ENCODE measurements around the gene SELENOH. TPM values are rescaled to one million over a fixed set of nuclear protein-coding genes. Genes with fewer than 3 reads are reported as not detected.
A peak's percentile ranks its signal among the peaks of the same experiment; 100 is the strongest.
"Not testable (repeated sequence)": the region's sequence is repeated elsewhere in the genome, so short reads cannot be mapped to it uniquely, and the experiment has no call there.

The SELENOH gene
- total RNA-seq, 2 donors from 2014 or later, result 73.9 to 78.0 TPM

GRCh38 chr11:57704932-57705331 lies 36.4 kb upstream of the SELENOH start:
- no peaks in the 10 kb centered on the region for H3K9me3 ChIP-seq
- no peak overlapping the region for H3K27ac ChIP-seq
- H3K4me3 ChIP-seq, result no peak overlapping the region
- H3K4me1 ChIP-seq (ENCODE audit: control insufficient read depth in 1 of 2, low read depth in 2 of 2), result peaks cover 10 to 11% of the 10 kb centered on the region in 2 donors
- no peak for TF ChIP-seq CTCF (IDR thresholded peaks at IDR 0.05)
- no peaks in the 10 kb centered on the region for H3K27me3 ChIP-seq (replicated peaks; ENCODE audit: insufficient read depth)
- DNase-seq (ENCODE audit: low spot score), result no peak
- no peak for ATAC-seq (ENCODE audit: insufficient number of reproducible peaks, low FRiP score, low read depth)
- peaks cover 26% of the 10 kb centered on the region for H3K36me3 ChIP-seq

GRCh38 chr11:57705432-57705831 lies 35.9 kb upstream of the SELENOH start:
- not testable (repeated sequence) for DNase-seq (ENCODE audit: low spot score); H3K27me3 ChIP-seq (replicated peaks; ENCODE audit: insufficient read depth); ATAC-seq (ENCODE audit: insufficient number of reproducible peaks, low FRiP score, low read depth); H3K27ac ChIP-seq; H3K9me3 ChIP-seq; H3K4me3 ChIP-seq
- H3K4me1 ChIP-seq (ENCODE audit: control insufficient read depth in 1 of 2, low read depth in 2 of 2), result peaks cover 10 to 12% of the 10 kb centered on the region in 2 donors
- H3K36me3 ChIP-seq, result peaks cover 23% of the 10 kb centered on the region

GRCh38 chr11:57709802-57710367 lies 31.4 kb upstream of the SELENOH start:
- H3K4me1 ChIP-seq (ENCODE audit: control insufficient read depth in 1 of 2, low read depth in 2 of 2), result peaks cover 16 to 32% of the 10 kb centered on the region in 2 donors
- DNase-seq (ENCODE audit: low spot score), result no peak
- no peaks in the 10 kb centered on the region for H3K9me3 ChIP-seq
- no peak overlapping the region for H3K4me3 ChIP-seq
- no peak overlapping the region for H3K27ac ChIP-seq
- no peak for TF ChIP-seq CTCF (IDR thresholded peaks at IDR 0.05)
- no peak for ATAC-seq (ENCODE audit: insufficient number of reproducible peaks, low FRiP score, low read depth)
- H3K27me3 ChIP-seq (replicated peaks; ENCODE audit: insufficient read depth), result no peaks in the 10 kb centered on the region
- no peaks in the 10 kb centered on the region for H3K36me3 ChIP-seq

GRCh38 chr11:57711414-57712255 lies 29.7 kb upstream of the SELENOH start, which contains the start of gene MED19:
Gene MED19, minus strand, starts transcription at chr11:57712215. Its CDS starts 36 bp downstream, at chr11:57712179.
- no peaks in the 10 kb centered on the region for H3K27me3 ChIP-seq (replicated peaks; ENCODE audit: insufficient read depth)
- H3K27ac ChIP-seq, result peak within 1 kb of the TSS; percentile 88 to 96
- ATAC-seq (ENCODE audit: insufficient number of reproducible peaks, low FRiP score, low read depth) (peak; percentile 21), DNase-seq (ENCODE audit: low spot score) (peak; percentile 15)
- H3K4me3 ChIP-seq, result peak within 1 kb of the TSS; percentile 95
- no peaks in the 10 kb centered on the region for H3K9me3 ChIP-seq
- no peaks in the 10 kb centered on the region for H3K36me3 ChIP-seq
- TF ChIP-seq CTCF (IDR thresholded peaks at IDR 0.05), result no peak
- H3K4me1 ChIP-seq (ENCODE audit: control insufficient read depth in 1 of 2, low read depth in 2 of 2), result peaks cover 16 to 33% of the 10 kb centered on the region in 2 donors

GRCh38 chr11:57712256-57713150 lies 28.8 kb upstream of the SELENOH start, which contains the start of gene TMX2:
Gene TMX2, plus strand, starts transcription at chr11:57712593. Its CDS starts 26 bp downstream, at chr11:57712619.
- Histone ChIP-seq H3K9me3 (no peaks in the 10 kb centered on the region), H3K4me1 (ENCODE audit: control insufficient read depth in 1 of 2, low read depth in 2 of 2) (peaks cover 16 to 33% of the 10 kb centered on the region in 2 donors), H3K27ac (peak within 1 kb of the TSS; percentile 88 to 96), H3K27me3 (replicated peaks; ENCODE audit: insufficient read depth) (no peaks in the 10 kb centered on the region), H3K36me3 (no peaks in the 10 kb centered on the region), H3K4me3 (peak within 1 kb of the TSS; percentile 95)
- peak; percentile 100 for ATAC-seq (ENCODE audit: insufficient number of reproducible peaks, low FRiP score, low read depth)
- DNase-seq (ENCODE audit: low spot score), result peak; percentile 86
- no peak for TF ChIP-seq CTCF (IDR thresholded peaks at IDR 0.05)

All from thoracic aorta (tissue), 2 donors.